Ecto neural progenitor cell (in vitro differentiated cells): ENCODE data around the gene SIGLECL1.

Source experiments
- DNase-seq: peaks from one replicate; pipeline ENCODE4 v3.0.0-alpha.2; 2018; ENCODE audit warnings: low spot score

SIGLECL1 gene

GRCh38 chr19:51295382-51296126 is 44.7 kb downstream of the SIGLECL1 start:
- no peak for DNase-seq

GRCh38 chr19:51296336-51297093 is 45.6 kb downstream of the SIGLECL1 start:
- DNase-seq: no peak

DNA sequence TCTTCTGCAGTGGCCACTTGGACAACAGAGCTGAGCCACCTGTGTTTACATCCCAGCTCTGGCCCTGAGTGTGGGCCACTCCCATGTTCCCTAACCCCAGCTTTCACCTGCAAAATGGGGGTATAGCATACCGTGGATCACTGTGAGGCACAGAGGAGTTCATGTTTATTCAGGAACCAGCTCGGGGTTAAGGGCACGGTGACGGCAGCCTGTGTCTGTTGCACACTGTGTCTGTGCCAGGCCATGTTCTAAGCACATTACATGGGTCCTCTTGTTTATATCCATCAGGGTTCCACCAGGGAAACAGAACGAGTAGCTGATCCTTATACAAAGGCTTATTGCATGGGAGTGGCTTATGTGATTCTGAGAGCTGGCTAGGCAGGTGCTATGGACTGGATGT is 46.5 kb downstream of the SIGLECL1 start:
- no peak for DNase-seq

GRCh38 chr19:51301266-51301665 is 50.4 kb downstream of the SIGLECL1 start:
- DNase-seq: no peak

- DNase-seq: no peak
Observed at GRCh38 chr19:51305479-51305878, 54.6 kb downstream of the SIGLECL1 start.

- DNase-seq: peak; percentile 76
Observed at GRCh38 chr19:51311351-51312257, 60.7 kb downstream of the SIGLECL1 start, which contains the start of gene IGLON5. IGLON5 (plus strand) TSS chr19:51311644; CDS start chr19:51311848, 204 bp downstream.

DNA sequence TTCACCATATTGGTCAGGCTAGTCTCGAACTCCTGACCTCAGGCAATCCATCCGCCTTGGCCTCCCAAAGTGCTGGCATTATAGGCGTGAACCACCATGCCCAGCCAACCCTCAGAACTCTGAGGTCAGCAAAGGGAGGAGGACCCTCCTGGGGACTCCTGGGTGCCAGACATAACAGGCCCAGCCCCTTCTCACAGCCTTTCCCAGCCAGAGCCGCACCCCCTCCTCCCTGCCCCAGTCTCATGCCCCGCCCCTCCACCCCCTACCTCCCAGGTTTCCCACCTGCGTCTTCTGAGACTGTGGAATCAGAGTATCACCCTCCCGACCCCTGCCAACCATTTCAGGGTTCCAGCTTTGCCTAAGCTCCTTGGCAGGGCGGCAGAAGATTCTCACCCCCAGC is 65.8 kb downstream of the SIGLECL1 start:
- no peak for DNase-seq

GRCh38 chr19:51317376-51317775 is 66.5 kb downstream of the SIGLECL1 start:
- DNase-seq: no peak

- DNase-seq: no peak
Observed at GRCh38 chr19:51317968-51318367, 67.1 kb downstream of the SIGLECL1 start.
